ENCODE results near the gene ATP6V0B.
A peak's percentile ranks its signal among the peaks of the same experiment; 100 is the strongest.

Gene ATP6V0B

DNA sequence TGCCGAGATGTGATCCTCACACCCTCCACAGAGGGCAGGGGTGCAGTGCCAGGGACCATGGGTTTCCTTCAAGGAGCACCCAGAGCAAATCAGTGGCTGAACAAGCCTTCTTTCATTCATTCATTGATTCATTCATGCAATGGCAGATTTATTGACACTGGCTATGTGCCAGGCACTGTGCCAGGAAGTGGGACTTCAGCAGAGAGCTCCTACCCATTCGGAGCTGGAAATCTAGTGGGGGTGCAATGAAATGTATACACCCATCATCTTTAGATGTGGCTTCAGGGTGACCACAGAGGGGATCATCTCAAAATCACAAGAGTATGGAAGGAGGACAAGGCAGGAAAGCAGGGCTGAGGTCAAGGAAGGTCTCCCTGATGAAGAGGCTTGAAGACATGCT lies 37.6 kb downstream of the ATP6V0B start:
- no peak for TF ChIP-seq MYC (IDR thresholded peaks at IDR 0.05; ENCODE audit: low read depth, low read length)
- TF ChIP-seq, protein P1, sequence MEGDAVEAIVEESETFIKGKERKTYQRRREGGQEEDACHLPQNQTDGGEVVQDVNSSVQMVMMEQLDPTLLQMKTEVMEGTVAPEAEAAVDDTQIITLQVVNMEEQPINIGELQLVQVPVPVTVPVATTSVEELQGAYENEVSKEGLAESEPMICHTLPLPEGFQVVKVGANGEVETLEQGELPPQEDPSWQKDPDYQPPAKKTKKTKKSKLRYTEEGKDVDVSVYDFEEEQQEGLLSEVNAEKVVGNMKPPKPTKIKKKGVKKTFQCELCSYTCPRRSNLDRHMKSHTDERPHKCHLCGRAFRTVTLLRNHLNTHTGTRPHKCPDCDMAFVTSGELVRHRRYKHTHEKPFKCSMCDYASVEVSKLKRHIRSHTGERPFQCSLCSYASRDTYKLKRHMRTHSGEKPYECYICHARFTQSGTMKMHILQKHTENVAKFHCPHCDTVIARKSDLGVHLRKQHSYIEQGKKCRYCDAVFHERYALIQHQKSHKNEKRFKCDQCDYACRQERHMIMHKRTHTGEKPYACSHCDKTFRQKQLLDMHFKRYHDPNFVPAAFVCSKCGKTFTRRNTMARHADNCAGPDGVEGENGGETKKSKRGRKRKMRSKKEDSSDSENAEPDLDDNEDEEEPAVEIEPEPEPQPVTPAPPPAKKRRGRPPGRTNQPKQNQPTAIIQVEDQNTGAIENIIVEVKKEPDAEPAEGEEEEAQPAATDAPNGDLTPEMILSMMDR (IDR thresholded peaks at IDR 0.05; ENCODE audit: low read depth, low read length) = no peak
- no peak for TF ChIP-seq POLR2A (IDR thresholded peaks at IDR 0.05; ENCODE audit: extremely low read depth, insufficient read length)
- TF ChIP-seq, protein P2, sequence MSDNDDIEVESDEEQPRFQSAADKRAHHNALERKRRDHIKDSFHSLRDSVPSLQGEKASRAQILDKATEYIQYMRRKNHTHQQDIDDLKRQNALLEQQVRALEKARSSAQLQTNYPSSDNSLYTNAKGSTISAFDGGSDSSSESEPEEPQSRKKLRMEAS (IDR thresholded peaks at IDR 0.05; ENCODE audit: low read depth, low read length) = no peak
- no peak overlapping the region for H3K4me3 ChIP-seq (ENCODE audit: low read depth, low read length)
- no peak for DNase-seq (ENCODE audit: low read depth)

DNA sequence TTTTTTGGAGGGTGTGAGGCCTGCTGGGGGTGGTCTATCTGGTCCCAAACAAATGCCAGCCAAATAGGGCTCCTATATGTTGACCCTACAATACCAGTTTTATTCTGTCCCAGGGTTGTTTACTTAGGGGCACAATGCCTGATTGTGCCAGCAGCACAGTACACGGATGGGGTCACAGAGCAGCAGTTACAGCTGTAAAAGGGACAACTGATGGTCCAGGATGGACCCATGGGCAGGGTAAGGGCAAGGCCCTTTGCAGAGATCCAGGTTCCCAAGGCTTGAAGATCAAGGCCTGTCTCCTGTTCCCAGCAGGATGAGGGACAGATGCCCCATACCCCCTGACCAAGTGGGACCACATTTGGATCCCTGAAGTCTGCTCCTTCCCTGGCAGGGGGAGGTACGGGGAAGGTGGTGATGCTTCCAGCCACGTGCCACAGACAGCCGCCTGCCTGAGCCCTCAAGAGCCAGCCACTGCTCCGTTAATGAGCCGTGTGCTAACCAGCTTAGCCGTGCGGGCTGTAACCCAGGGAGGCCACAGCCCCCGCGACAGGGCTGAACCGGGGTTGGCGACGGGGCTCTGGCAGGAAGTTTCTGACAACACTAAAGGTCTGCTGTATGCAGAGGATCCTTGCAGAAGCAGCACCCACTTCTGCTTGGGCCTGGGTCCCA lies 38.3 kb downstream of the ATP6V0B start:
- TF ChIP-seq, protein P1 (IDR thresholded peaks at IDR 0.05; ENCODE audit: low read depth, low read length) = no peak
- TF ChIP-seq MYC (IDR thresholded peaks at IDR 0.05; ENCODE audit: low read depth, low read length) = peak; percentile 71
- TF ChIP-seq, protein P2 (IDR thresholded peaks at IDR 0.05; ENCODE audit: low read depth, low read length) = peak; percentile 89
- H3K4me3 ChIP-seq (ENCODE audit: low read depth, low read length) = no peak overlapping the region
- peak; percentile 78 for DNase-seq (ENCODE audit: low read depth)

DNA sequence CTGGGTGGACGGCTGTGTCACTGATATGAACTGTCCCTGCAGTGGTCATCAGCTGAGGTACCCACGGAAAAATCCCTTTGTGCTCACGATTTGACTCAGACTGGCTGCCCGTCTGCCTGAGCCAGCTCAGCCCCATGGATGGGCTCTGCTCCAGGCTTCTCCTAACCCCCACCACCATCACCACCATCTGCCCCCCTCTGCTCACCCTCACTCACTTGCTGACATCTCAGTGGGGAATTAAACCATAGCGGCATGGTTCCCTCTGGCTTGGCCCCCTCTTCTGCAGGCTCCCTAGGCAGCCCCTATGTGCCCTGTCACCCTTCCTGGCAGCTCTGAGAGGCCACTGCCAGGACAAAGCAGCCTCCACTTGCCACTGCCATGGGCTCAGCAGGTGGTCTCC lies 39.2 kb downstream of the ATP6V0B start:
- H3K4me3 ChIP-seq (ENCODE audit: low read depth, low read length) = no peak overlapping the region
- DNase-seq (ENCODE audit: low read depth) = no peak
- TF ChIP-seq POLR2A (IDR thresholded peaks at IDR 0.05; ENCODE audit: extremely low read depth, insufficient read length) = no peak
- TF ChIP-seq, protein P2 (IDR thresholded peaks at IDR 0.05; ENCODE audit: low read depth, low read length) = no peak
- TF ChIP-seq, protein P1 (IDR thresholded peaks at IDR 0.05; ENCODE audit: low read depth, low read length) = no peak

DNA sequence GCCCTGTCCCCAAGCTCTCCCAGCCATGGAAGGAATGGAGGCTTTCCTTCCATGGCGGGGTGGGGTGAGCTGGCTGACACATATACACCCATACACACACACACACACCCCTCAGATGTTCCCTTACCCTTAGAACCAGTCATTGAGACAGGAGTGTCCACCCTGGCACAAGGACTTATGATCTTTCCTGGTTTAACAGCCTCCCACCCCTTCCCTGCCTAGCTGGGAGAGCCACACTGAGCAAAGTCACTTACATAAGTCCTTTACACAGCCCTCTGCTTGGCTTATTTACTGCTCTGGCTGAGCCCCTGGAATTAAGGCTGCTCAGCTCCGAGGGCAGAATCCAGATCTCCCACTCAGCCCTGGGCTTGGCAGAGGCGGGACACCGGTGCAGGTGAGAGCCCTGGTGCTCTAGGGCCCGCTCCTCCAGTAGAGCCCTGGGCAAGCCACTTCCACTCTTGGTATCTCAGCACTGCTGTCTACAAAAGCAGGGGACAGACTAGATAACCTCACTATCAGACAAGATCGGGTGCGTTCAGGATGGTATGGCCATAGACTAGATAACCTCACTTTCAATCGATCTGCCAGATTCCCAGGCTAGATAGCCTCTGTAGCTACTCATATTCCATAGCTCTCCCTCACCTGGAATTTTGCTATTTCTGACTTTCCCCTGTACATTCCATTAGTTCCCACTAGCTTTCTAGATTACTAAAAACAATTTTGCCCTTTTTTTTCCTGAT lies 39.8 kb downstream of the ATP6V0B start:
- H3K4me3 ChIP-seq (ENCODE audit: low read depth, low read length) = no peak overlapping the region
- TF ChIP-seq, protein P2 (IDR thresholded peaks at IDR 0.05; ENCODE audit: low read depth, low read length) = no peak
- TF ChIP-seq, protein P1 (IDR thresholded peaks at IDR 0.05; ENCODE audit: low read depth, low read length) = no peak
- TF ChIP-seq MYC (IDR thresholded peaks at IDR 0.05; ENCODE audit: low read depth, low read length) = no peak
- no peak for TF ChIP-seq POLR2A (IDR thresholded peaks at IDR 0.05; ENCODE audit: extremely low read depth, insufficient read length)
- DNase-seq (ENCODE audit: low read depth) = no peak

DNA sequence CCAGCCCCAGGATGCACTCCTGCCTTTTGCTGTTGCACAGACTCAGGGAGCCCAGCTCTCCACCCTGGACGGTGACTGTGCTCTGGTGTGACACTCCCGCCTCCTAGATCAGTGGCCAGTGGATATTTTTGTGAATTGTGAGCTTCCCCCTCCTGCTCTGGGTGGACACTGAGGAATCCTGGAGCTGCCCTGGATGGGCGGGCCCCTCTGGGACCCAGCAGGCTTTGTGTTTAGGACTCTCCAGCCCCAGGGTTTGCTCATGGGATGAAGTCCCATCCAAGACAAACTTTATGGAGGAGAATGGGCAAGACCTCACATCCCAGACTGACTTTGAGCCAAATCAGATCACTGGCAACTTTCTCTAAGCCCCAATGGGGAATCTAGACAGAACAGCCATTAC lies 40.4 kb downstream of the ATP6V0B start:
- no peak for DNase-seq (ENCODE audit: low read depth)
- H3K4me3 ChIP-seq (ENCODE audit: low read depth, low read length) = no peak overlapping the region
- TF ChIP-seq, protein P2 (IDR thresholded peaks at IDR 0.05; ENCODE audit: low read depth, low read length) = no peak
- TF ChIP-seq, protein P1 (IDR thresholded peaks at IDR 0.05; ENCODE audit: low read depth, low read length) = no peak
- TF ChIP-seq MYC (IDR thresholded peaks at IDR 0.05; ENCODE audit: low read depth, low read length) (no peak), POLR2A (IDR thresholded peaks at IDR 0.05; ENCODE audit: extremely low read depth, insufficient read length) (no peak)

Data from NB4 (cell line).